Right lobe of liver (tissue), 4 donors: Measurements from ENCODE around the gene THADA.

ENCODE experiments used
- CTCF ChIP-seq, 4 donors: fragments of 200-600 bp in 3 of 4; fragments of 450-650 bp in 1 of 4; IDR thresholded peaks; one replicate each; pipeline versions ENCODE4 v1.5.1 to v1.8.0; 2016 to 2022; ENCODE audit warnings: antibody characterized with exemption in 4 of 4, mild to moderate bottlenecking in 2 of 4
- POLR2A ChIP-seq: fragments of 450-650 bp; IDR thresholded peaks from one replicate; pipeline ENCODE4 v1.6.1; 2017; ENCODE audit warnings: antibody characterized with exemption, mild to moderate bottlenecking
- donor health status: DM: no; HTN: no; CAD: no.
- donor health status: DM: no; HTN: no; CAD: no.
- donor health status: DM: no; HTN: yes; CAD: no.

- TF ChIP-seq CTCF (IDR thresholded peaks at IDR 0.05) (no peak), POLR2A (no peak)
These were observed 267.0 kb downstream of the THADA start for GRCh38 chr2:43328832-43329231.
